ENCODE measurements around the gene CENPV. TPM values are rescaled to one million over a fixed set of nuclear protein-coding genes. Genes with fewer than 3 reads are reported as not detected.

Gene CENPV
- total RNA-seq, 2 experiments from 2014 or later = 139 to 142 TPM

DNA sequence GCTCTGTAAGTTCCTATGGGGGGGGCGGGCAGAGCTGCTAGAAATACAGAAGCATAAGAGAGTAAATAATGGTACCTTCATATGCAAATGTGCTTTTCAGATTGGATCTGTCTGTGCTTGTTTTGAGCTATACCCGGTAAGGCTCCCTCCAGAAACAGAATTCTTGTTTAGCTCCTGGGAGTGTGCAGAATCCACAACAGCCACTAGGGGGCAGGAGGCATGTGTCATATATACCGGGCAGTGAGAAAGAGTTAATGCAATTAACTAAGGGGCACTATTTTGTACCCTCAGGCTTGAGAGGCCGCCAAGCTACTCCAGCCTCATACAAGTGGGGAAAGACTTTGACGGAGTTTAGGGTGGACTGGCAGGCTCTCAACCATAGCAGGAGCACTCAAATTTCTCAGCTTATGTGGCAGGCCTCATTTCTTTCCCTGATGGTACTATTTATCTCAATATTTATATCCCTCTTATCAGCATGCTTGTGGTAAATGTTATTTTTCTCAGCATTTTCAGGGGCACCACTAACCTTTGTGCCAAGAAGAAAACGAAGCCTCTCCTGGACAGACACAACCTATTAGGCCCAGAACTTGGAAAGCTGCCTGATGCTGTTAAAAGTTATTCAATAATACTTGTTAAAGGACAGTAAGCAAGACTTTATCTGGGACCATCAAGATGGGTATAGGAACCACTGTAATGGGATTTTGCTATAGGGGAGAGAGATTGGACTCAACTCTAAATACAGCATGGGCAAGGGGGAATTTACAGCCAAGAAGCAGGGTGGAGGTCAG is 10.7 kb upstream of the CENPV start:
- intact Hi-C loops (cut with micrococcal nuclease) = loop anchor here (2.0 kb wide), 2 partner anchors 51 to 157 kb away; partner anchors contain the start of gene TRPV2
- H3K4me3 Mint-ChIP-seq = no peak overlapping the region
- ChIA-PET POLR2A (interaction anchor here (0.5 to 2.0 kb wide), 6 partner anchors 10 to 125 kb away, joined by 3 to 9 read pairs (median 4); partner anchors contain the start of gene UBB), CTCF (interaction anchor here (0.6 to 7.9 kb wide), 52 partner anchors 9 to 415 kb away, joined by 3 to 98 read pairs (median 5); partner anchors contain the start of genes CENPV, TRPV2 and UBB)
- H3K27ac Mint-ChIP-seq = no peak overlapping the region
- no peaks in the 10 kb centered on the region for H3K27me3 Mint-ChIP-seq
- no peaks in the 10 kb centered on the region for H3K9me3 Mint-ChIP-seq
- H3K4me1 Mint-ChIP-seq (ENCODE audit: low read depth) = peaks cover 8% of the 10 kb centered on the region
- no peaks in the 10 kb centered on the region for H3K36me3 Mint-ChIP-seq (ENCODE audit: low read depth)
- DNase-seq = peak; percentile 93
- peak; percentile 98 for ATAC-seq
- TF ChIP-seq CTCF (IDR thresholded peaks at IDR 0.05) = peak; percentile 91

- no peaks in the 10 kb centered on the region for H3K9me3 Mint-ChIP-seq
- H3K27me3 Mint-ChIP-seq = no peaks in the 10 kb centered on the region
- H3K4me3 Mint-ChIP-seq = no peak overlapping the region
- TF ChIP-seq CTCF (IDR thresholded peaks at IDR 0.05) = no peak
- peak; percentile 6 for ATAC-seq
- ChIA-PET CTCF (interaction anchor here (1.1 to 7.9 kb wide), 5 partner anchors 10 to 162 kb away, joined by 3 to 98 read pairs (median 69); partner anchors contain the start of genes CENPV and TRPV2), POLR2A (no interaction called here)
- H3K36me3 Mint-ChIP-seq (ENCODE audit: low read depth) = no peaks in the 10 kb centered on the region
- no peak overlapping the region for H3K27ac Mint-ChIP-seq
- peaks cover 8% of the 10 kb centered on the region for H3K4me1 Mint-ChIP-seq (ENCODE audit: low read depth)
- peak; percentile 32 for DNase-seq
- intact Hi-C loops (cut with micrococcal nuclease) = no loop called here
Measured at GRCh38 chr17:16361874-16362273, 8.6 kb upstream of the CENPV start.

DNA sequence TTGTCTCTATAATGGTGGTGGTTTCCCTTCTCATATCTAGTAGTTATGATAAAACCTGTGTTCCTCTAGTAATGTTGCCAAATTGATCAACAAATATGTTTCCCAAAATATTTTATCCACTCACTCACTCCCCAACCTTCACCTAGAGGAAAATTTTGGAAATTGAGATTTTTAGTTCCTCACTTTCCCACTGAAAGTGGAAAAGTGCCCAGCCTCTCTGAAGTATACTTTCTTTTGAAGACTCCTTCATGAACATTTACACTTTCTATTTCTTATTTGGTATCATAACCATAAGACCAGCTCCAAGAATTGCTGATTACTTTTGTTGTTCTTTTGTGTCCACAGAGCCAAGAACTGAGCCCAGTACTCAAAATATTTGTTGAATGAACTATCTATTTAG is 5.1 kb upstream of the CENPV start:
- Mint-ChIP-seq H3K27ac (no peak overlapping the region), H3K4me3 (no peak overlapping the region), H3K9me3 (no peaks in the 10 kb centered on the region), H3K36me3 (ENCODE audit: low read depth) (no peaks in the 10 kb centered on the region), H3K4me1 (ENCODE audit: low read depth) (peaks cover 11% of the 10 kb centered on the region), H3K27me3 (no peaks in the 10 kb centered on the region)
- no peak for DNase-seq
- ChIA-PET CTCF (no interaction called here), POLR2A (no interaction called here)
- no peak for ATAC-seq
- no peak for TF ChIP-seq CTCF (IDR thresholded peaks at IDR 0.05)
- intact Hi-C loops (cut with micrococcal nuclease) = loop anchor here (10.0 kb wide), 1 partner anchor 74 kb away; no protein-coding TSS in a partner anchor

GRCh38 chr17:16354585-16354984 is 1.3 kb upstream of the CENPV start:
- TF ChIP-seq CTCF (IDR thresholded peaks at IDR 0.05) = no peak
- Mint-ChIP-seq H3K27me3 (no peaks in the 10 kb centered on the region), H3K36me3 (ENCODE audit: low read depth) (peaks cover 15% of the 10 kb centered on the region), H3K27ac (no peak overlapping the region), H3K4me3 (peak overlapping the region; percentile 74), H3K4me1 (ENCODE audit: low read depth) (peaks cover 15% of the 10 kb centered on the region), H3K9me3 (no peaks in the 10 kb centered on the region)
- intact Hi-C loops (cut with micrococcal nuclease) = loop anchor here (5.0 to 10.0 kb wide), 2 partner anchors 63 to 70 kb away; partner anchors contain the start of gene TRPV2
- ATAC-seq (no peak), DNase-seq (no peak)
- CTCF ChIA-PET = interaction anchor here (3.8 to 8.3 kb wide), 2 partner anchors 9 to 167 kb away, joined by 13 to 69 read pairs; no protein-coding TSS in a partner anchor
- POLR2A ChIA-PET = interaction anchor here (1.4 kb wide), 1 partner anchor 26 kb away, joined by 3 read pairs; the partner anchor contains the start of gene UBB
